ENCODE results near the gene SLC7A4.

DNA sequence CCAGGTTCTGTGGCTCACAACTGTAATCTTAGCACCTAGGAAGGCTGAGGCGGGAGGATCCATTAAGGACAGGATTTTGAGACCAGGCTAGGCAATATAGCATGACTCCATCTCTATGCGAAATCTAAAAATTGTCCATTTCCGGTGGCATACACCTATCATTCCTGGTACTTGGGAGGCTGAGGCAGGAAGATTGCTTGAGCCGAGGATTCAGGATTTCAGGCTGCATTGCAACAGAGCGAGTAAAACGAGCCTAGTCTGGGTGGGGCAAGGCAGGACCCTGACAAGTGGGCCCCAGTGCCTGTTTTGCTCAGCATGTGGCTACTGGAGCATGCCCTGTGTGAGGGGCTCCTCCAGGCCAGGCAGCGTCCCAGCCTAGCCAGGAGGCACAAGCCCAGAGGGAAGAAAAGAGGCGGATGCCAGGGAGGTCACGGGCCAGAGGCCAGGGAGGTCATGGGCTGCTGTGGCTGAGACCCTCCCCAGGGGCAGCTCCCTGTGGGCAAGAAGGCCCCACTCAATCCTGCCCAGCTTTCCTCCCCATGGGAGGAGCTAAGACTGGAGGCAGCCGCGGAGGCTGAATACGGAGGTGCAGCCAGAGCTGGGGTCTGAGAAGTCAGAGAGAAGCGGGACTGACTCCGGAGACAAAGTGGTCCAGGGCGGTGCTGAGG lies 21.8 kb upstream of the SLC7A4 start:
- TF ChIP-seq, protein P1, sequence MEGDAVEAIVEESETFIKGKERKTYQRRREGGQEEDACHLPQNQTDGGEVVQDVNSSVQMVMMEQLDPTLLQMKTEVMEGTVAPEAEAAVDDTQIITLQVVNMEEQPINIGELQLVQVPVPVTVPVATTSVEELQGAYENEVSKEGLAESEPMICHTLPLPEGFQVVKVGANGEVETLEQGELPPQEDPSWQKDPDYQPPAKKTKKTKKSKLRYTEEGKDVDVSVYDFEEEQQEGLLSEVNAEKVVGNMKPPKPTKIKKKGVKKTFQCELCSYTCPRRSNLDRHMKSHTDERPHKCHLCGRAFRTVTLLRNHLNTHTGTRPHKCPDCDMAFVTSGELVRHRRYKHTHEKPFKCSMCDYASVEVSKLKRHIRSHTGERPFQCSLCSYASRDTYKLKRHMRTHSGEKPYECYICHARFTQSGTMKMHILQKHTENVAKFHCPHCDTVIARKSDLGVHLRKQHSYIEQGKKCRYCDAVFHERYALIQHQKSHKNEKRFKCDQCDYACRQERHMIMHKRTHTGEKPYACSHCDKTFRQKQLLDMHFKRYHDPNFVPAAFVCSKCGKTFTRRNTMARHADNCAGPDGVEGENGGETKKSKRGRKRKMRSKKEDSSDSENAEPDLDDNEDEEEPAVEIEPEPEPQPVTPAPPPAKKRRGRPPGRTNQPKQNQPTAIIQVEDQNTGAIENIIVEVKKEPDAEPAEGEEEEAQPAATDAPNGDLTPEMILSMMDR (IDR thresholded peaks at IDR 0.05; ENCODE audit: borderline replicate concordance, extremely low read depth, low read length, poor library complexity, severe bottlenecking): no peak
- no peak for TF ChIP-seq EZH2 (IDR thresholded peaks at IDR 0.05; ENCODE audit: borderline replicate concordance, low read depth, low read length, severe bottlenecking)

Measured in DND-41 (cell line).